Ovary (tissue), 9 donors: ENCODE data around the gene TIGD2. TPM values are rescaled to one million over a fixed set of nuclear protein-coding genes. Genes with fewer than 3 reads are reported as not detected.

Source experiments
- DNase-seq, 5 donors: peaks; one replicate each; pipeline ENCODE4 v3.0.0-alpha.2; 2019 to 2020
- H3K27ac ChIP-seq, 2 donors: fragments of 200-600 bp; one replicate each; pipeline versions ENCODE4 v1.5.1 to v1.8.0; 2019 to 2022
- H3K27me3 ChIP-seq: fragments of 200-600 bp; one replicate; pipeline ENCODE4 v1.8.0; 2022
- H3K36me3 ChIP-seq: fragments of 200-600 bp; sonication (generic); one replicate; pipeline ENCODE4 v1.5.1; 2019
- H3K4me1 ChIP-seq: one replicate; pipeline ENCODE4 v1.8.1; 2013; ENCODE audit warnings: mild to moderate bottlenecking, moderate library complexity; ENCODE audit not compliant: insufficient read depth
- H3K4me3 ChIP-seq: fragments of 200-600 bp; sonication (generic); one replicate; pipeline ENCODE4 v1.5.1; 2017
- H3K9me3 ChIP-seq, 2 donors: fragments of 200-600 bp in 1 of 2; sonication (generic) in 1 of 2; one replicate each; pipeline versions ENCODE4 v1.5.1 to v1.8.1; 2013 to 2019; ENCODE audit warnings: mild to moderate bottlenecking in 1 of 2, moderate library complexity in 1 of 2
- EP300 ChIP-seq: sonication (generic); formaldehyde crosslinking; IDR thresholded peaks from one replicate; pipeline ENCODE4 v1.6.1; 2017; ENCODE audit warnings: antibody characterized with exemption
- POLR2A ChIP-seq: fragments of 450-650 bp; IDR thresholded peaks from one replicate; pipeline ENCODE4 v1.6.1; 2017; ENCODE audit warnings: antibody characterized with exemption, mild to moderate bottlenecking, moderate library complexity
- WGBS, 3 donors: extraction: QIAGEN DNeasy Blood & Tissue Kit in 1 of 3; methylation state at CpG; one replicate each; pipeline versions ENCODE4 v1.1.5 to v1.1.7; 2013 to 2017; 5-methylcytosine and 5-hydroxymethylcytosine counted together
- intact Hi-C, 4 donors: fragments of 100-400 bp; cut with DNase I; formaldehyde crosslinking; loops; one replicate each; pipeline versions ENCODE4 v1.11.0 to v1.15.1; 2022 to 2023
- polyA plus RNA-seq, 2 donors: library from polyadenylated mRNA; stranded (reverse); fragments of 200-250 nt in 1 of 2; fragments of 350-450 nt in 1 of 2; fragmentation: Illumina TruSeq in 1 of 2; extraction: RNeasy Lipid Tissue Mini Kit (QIAGEN cat#74804) in 1 of 2; gene quantifications; one replicate each; pipeline ENCODE4 v1.2.3, GENCODE V29; 2013 to 2014
- total RNA-seq, 7 donors: library from RNA; depleted of rRNA in 2 of 7; stranded (reverse); fragments of >200 nt in 2 of 7; fragmentation: NEBNext Ultra II Directional in 3 of 7; extraction: Animal tissue kit (Norgen Biotek cat#: 25700) in 3 of 7; gene quantifications; one replicate each; pipeline versions ENCODE4 v1.1.0 to v1.2.4, GENCODE V29; 2016 to 2023
- TF ChIP-seq, protein P1 (sequence below), 3 donors: fragments of 450-650 bp in 2 of 3; fragments of 200-600 bp in 1 of 3; IDR thresholded peaks; one replicate each; pipeline versions ENCODE4 v1.5.1 to v1.8.0; 2016 to 2022; ENCODE audit warnings: antibody characterized with exemption in 3 of 3, mild to moderate bottlenecking in 1 of 3
- donor health status: DM: no; HTN: no; CAD: no; lungs with moderate emphysema.
- donor health status: DM: no; HTN: no; CAD: no.
- donor health status: Bipolar disorder and iron deficiency.
- donor health status: DM: yes; HTN: yes; CAD: no.
- donor health status: DM: no; HTN: no; CAD: no.
- donor health status: DM: yes; HTN: yes; CAD: no.

TIGD2 gene
- total and polyA plus RNA-seq, 9 donors, result 1.5 to 4.0 (median 2.4) TPM

DNA sequence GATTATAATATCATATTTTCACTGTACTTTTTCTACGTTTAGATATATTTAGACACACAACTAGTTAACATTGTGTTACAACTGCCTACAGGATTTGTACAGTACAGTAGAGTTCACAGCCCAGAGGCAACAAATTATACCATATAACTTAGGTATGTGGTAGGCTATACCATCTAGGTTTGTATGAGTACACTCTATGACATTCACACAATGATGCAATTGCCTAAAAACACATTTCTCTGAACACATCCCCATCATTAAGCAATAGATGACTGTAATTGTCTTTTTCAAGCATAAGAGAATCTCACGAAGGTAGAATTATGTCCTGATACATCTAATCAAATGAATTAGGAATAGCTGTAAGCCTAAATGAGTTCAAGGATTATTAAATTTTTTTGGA is 12.3 kb upstream of the TIGD2 start:
- 78 to 89% (median 82%) methylated on average over 2 of the region's 2 CpGs for WGBS, 3 donors
- DNase-seq, result no peak

DNA sequence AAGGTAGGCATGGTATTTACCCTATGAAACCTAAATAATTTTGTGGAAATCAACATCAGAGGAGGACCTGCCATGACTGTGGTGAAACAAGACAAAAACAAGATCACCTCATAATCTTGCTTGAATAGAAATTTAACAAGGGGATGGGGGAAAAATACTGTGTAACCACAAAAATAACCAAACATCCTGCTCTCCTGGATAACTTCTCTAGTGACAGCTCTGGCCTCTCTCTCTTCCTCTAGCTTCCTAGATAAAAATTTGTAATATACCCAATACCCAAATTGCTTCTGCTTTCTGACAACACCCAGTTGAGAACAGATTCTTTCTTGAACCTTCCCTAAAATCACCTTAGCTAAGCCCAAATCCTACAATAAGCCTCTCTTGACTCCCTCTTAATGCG is 11.9 kb upstream of the TIGD2 start:
- intact Hi-C loops, result no loop called here
- Histone ChIP-seq H3K4me3 (no peak overlapping the region), H3K27ac (no peak overlapping the region), H3K9me3 (no peaks in the 10 kb centered on the region), H3K36me3 (no peaks in the 10 kb centered on the region), H3K27me3 (no peaks in the 10 kb centered on the region), H3K4me1 (no peaks in the 10 kb centered on the region)
- 96 to 98% (median 97%) methylated on average over 1 of the region's 1 CpG for WGBS, 3 donors
- TF ChIP-seq EP300 (no peak), POLR2A (no peak)
- TF ChIP-seq, protein P1, sequence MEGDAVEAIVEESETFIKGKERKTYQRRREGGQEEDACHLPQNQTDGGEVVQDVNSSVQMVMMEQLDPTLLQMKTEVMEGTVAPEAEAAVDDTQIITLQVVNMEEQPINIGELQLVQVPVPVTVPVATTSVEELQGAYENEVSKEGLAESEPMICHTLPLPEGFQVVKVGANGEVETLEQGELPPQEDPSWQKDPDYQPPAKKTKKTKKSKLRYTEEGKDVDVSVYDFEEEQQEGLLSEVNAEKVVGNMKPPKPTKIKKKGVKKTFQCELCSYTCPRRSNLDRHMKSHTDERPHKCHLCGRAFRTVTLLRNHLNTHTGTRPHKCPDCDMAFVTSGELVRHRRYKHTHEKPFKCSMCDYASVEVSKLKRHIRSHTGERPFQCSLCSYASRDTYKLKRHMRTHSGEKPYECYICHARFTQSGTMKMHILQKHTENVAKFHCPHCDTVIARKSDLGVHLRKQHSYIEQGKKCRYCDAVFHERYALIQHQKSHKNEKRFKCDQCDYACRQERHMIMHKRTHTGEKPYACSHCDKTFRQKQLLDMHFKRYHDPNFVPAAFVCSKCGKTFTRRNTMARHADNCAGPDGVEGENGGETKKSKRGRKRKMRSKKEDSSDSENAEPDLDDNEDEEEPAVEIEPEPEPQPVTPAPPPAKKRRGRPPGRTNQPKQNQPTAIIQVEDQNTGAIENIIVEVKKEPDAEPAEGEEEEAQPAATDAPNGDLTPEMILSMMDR (IDR thresholded peaks at IDR 0.05), result no peak
- no peak for DNase-seq

More for the DNA sequence above, 12.3 kb upstream of the TIGD2 start:
- intact Hi-C loops, result no loop called here
- no peak overlapping the region for H3K27ac ChIP-seq
- no peaks in the 10 kb centered on the region for H3K27me3 ChIP-seq
- TF ChIP-seq, protein P1 (IDR thresholded peaks at IDR 0.05), result no peak
- TF ChIP-seq EP300 (no peak), POLR2A (no peak)
- H3K4me3 ChIP-seq, result no peak overlapping the region
- no peaks in the 10 kb centered on the region for H3K4me1 ChIP-seq
- H3K36me3 ChIP-seq, result no peaks in the 10 kb centered on the region
- H3K9me3 ChIP-seq, result no peaks in the 10 kb centered on the region

DNA sequence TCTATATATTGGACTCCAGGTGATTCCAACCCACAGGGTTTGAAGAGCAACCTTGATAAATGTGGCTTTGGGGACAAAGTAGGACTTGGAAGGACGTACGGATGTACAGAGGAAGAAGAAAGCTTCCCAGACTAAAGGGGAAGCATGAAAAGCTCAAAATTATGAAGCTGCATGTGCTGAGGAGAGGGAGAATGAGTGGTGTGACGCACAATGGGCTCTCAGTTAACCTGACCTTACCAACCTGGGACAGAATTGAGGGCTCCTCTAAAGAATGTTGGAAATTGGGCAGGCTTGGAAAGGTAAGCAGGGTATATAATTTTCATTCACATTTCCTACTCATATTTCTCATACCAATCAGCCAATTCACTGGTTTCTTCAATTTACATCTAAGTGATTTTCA is 10.5 kb upstream of the TIGD2 start:
- H3K36me3 ChIP-seq, result no peaks in the 10 kb centered on the region
- H3K9me3 ChIP-seq, result no peaks in the 10 kb centered on the region
- H3K27ac ChIP-seq, result no peak overlapping the region
- intact Hi-C loops, result no loop called here
- TF ChIP-seq EP300, result no peak
- TF ChIP-seq POLR2A, result no peak
- TF ChIP-seq, protein P1 (IDR thresholded peaks at IDR 0.05), result no peak
- no peak for DNase-seq
- H3K4me1 ChIP-seq, result no peaks in the 10 kb centered on the region
- 73 to 82% (median 79%) methylated on average over 3 of the region's 3 CpGs for WGBS, 3 donors
- no peaks in the 10 kb centered on the region for H3K27me3 ChIP-seq
- H3K4me3 ChIP-seq, result no peak overlapping the region

DNA sequence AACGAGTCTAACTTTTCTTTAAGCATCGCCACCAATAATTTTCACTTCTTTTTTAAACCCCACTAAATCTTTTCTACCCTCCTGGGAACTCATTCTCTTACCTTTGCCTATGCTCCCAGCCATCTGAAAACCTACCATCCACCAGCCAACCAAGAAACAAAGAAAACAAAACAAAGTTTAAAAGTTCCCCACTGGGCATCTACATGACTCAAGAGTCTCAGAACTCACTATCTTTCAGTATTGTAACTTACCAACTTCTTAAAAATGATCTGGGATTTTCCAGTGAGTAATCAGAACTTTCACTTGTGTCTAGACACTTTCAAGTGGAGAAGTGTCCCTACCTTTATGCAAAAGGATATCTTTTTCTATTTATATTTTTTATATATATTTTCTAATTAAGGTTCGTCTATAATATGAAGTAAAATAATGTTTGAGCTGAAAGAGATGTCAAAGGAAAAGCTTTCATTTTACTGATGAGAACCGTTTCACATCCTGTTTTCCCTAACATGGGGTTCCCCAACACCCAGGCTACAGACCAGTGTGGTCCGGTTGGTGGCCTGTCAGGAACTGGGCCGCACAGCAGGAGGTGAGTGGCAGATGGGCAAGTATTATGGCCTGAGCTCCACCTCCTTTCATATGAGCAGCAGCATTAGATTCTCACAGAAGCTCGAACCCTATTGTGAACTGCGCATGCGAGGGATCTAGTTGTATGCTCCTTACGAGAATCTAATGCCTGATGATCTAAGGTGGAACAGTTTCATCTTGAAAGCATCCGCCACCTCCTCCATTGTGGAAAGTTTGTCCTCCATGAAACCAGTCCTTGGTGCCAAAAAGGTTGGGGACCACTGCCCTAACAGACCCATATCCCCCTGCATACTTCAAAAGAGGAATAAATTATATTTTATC is 9.8 kb upstream of the TIGD2 start:
- intact Hi-C loops, result no loop called here
- no peaks in the 10 kb centered on the region for H3K27me3 ChIP-seq
- no peaks in the 10 kb centered on the region for H3K36me3 ChIP-seq
- TF ChIP-seq EP300 (no peak), POLR2A (no peak)
- TF ChIP-seq, protein P1 (IDR thresholded peaks at IDR 0.05), result no peak
- no peak overlapping the region for H3K4me3 ChIP-seq
- no peaks in the 10 kb centered on the region for H3K4me1 ChIP-seq
- 86 to 91% (median 91%) methylated on average over 11 of the region's 11 CpGs for WGBS, 3 donors
- no peak overlapping the region for H3K27ac ChIP-seq
- no peaks in the 10 kb centered on the region for H3K9me3 ChIP-seq
- no peak for DNase-seq
